GM18502 (cell line): Measurements from ENCODE around the gene NHSL2.
"Not testable (repeated sequence)": the region's sequence is repeated elsewhere in the genome, so short reads cannot be mapped to it uniquely, and the experiment has no call there.

ENCODE experiments used
- ATAC-seq: cut with Tn5 transposase; IDR thresholded peaks from one replicate; pipeline ENCODE4 v1.9.1; 2021; ENCODE audit warnings: mild to moderate bottlenecking; ENCODE audit not compliant: unreplicated experiment, poor library complexity

Gene NHSL2

DNA sequence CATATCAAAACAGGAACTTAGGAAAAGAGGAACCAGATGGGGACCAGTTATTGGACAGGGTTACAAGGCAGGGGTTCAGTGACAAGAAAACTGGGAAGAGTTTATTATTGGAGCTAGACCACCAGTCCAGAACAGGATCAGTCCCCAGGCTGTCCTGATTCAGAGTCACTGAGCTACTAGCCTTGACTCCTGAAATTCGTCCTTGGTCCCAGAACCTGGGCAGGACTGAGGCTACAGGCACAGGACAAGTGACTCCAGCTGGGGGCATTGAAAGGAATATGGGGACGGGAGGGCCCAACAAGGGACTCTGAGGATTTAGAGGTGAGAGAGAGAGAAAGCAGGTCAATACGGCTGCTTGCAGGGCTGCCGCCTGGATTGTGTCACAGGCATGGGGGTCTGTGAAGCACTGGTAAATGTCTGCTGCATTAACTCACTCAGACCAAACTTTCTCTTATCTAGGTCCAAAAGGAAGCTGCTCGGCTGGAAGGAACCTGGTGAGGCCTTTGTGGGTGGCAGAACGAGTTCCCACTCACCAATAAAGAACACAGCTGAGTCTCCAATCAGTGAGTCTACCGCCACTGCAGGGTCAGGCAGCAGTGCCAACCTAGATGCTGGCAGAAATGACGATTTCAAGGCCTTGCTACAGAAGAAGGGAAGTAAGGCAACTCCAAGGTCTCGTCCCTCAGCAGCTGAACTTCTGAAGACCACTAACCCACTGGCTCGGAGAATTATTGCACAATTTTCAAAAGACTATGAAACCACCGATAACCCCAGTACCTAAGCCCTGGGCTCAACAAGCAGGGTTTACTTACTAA is 232.4 kb downstream of the NHSL2 start:
- no peak for ATAC-seq

DNA sequence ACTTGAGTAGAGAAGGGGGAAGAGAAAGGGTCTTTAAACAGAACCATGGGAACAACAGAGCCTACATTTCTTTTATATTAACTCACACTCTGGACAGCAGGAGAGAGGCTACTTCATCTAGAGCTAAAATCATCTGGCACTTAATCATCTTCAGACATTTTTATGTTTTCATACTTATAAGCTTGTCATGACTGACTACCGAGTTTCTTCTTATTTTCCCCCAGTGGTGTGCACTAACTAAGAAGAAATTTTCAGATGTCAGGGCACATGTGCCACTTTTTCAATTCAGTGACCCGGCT is 232.9 kb downstream of the NHSL2 start:
- no peak for ATAC-seq

DNA sequence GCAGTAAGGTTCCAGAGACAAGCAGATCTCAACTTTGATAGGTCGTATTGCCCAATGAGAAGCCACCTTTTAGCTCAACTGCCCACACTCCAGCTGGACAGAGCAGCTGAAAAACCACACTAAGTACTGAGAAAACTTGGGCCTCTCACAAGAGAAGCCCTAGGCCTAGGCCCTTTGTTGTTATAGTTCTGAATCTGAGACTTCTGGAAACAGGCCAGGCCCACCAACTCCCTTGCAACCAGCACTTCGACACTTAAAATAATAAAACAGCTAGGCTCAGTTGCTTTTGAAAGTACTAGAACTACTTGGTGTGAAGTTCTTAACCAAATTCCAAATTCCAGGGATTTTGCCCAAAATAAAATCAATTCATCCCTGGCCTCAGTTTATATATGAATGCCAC is 234.5 kb downstream of the NHSL2 start:
- no peak for ATAC-seq

DNA sequence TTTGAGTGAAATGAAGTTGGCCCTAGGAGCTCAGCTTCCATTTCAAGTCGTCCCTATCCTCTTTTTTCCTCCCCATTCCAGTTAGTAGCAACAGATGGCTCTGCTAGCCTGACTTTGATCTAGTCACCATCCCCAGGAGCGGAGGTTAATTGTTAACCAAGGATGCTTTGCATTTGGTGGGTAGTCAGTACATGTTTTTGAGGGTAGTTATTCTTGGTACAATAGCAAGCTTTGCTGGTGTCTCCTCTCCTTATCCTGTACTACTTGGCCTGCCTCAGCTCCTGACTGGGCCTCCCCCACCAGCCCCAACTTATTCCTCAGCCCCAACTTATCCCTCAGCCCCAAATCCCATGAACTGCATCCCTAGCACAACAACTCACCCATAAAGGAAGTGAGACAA is 235.9 kb downstream of the NHSL2 start:
- no peak for ATAC-seq

DNA sequence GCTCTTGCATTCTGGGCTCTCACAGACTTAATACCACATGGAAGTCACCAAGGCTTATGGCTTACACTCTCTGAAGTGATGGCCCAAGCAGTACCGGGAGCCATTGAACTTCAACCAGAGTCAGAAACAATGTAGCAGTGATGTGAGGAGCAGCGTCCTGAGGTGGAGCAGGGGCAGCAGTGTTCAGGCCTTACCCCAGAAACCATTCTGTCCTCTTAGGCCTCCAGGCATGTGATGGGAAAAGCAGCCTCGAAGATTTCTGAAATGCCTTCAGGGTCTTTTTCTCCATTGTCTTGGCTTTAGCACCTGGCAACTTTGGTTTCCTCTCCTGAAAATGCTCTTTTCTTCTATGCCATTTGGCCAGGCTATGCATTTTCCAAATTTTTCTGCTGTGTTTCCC is 248.1 kb downstream of the NHSL2 start:
- ATAC-seq: no peak

DNA sequence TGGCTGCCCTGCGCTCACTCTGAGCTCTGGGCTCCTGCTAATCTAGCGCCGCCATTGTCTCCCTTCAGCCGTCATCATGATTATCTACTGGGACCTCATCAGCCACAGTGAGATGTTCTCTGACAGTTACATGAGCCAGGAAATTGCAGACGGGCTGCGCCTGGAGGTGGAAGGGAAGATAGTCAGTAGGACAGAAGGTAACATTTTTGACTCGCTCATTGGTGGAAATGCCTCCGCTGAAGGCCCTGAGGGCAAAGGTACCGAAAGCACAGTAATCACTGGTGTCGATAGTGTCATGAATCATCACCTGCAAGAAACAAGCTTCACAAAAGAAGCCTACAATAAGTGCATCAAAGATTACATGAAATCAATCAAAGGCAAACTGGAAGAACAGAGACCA is 249.1 kb downstream of the NHSL2 start:
- ATAC-seq: no peak

DNA sequence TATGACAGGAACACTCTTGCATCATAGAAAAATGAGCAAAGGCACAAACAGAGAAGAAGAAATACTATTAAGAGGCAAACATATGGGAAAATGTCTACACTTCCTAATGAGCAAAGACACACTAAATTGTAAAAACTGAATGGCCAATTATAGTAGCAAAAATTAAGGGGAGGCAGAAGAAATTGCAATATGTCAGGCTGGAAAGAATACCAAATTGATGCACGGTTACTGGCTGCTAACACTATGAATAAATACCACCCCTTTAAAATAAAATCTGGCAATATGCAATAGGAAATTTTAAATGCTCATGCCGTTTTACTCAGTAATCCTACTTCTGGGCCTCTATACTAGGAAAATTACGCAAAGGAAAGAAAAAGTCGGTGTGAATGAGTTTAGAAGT is 254.9 kb downstream of the NHSL2 start:
- no peak for ATAC-seq

DNA sequence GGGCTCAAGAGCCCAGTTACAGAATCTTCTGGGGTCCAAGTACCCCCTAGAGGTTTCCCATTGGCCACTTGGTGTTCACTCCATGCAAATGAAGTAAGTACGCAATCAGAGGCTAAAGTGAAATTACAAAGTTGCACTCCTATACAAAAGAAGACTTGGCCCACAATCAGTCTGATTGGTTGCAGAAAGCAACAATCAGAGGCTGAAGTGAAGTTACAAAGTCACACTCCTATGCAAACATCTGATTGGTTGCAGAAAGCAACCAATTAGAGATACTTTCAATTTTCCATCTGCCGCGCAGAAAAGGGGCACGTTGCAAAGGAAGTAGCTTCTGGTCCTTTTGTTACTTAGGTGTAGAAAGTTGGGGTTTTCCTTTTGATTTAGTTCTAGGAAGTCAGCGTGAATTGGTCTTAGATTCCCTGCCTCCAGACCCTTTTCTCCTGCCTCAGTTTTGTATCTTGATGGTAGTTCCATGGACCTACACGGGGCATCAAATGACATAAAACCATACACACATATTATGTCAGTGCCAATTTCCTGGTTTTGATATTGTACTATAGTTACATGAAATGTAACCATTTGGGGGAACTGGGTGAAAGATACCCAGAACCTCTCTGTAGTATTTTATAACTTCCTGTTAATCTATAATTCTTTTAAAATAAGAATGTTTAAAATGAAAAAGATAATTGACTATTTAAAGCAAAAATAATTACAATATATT is 258.5 kb downstream of the NHSL2 start:
- no peak for ATAC-seq

DNA sequence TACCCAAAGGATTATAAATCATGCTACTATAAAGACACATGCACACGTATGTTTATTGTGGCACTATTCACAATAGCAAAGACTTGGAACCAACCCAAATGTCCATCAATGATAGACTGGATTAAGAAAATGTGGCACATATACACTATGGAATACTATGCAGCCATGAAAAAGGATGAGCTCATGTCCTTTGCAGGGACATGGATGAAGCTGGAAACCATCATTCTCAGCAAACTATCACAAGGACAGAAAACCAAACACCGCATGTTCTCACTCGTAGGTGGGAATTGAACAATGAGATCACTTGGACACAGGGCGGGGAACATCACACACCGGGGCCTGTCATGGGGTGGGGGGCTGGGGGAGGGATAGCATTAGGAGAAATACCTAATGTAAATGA is 265.6 kb downstream of the NHSL2 start:
- not testable (repeated sequence) for ATAC-seq

DNA sequence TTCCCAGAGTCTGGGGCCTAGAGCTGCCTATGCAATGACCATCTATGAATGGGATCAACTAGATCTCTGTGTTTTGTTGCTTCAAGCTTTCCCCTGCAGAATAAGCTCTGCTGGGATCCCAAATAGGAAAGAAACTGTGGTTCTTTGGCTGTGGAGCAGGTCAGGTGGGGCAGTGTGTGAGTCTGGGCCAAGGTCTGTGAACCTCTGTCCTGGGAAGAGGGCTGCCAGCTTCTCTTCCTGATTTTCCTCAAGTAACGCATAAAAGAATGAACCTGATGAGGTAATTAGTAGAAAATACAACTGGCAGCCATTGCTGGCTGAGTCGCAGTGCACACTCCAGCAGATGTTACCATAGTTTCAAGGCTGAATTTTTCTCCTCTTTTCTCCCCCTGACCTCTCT is 266.3 kb downstream of the NHSL2 start:
- ATAC-seq: no peak

DNA sequence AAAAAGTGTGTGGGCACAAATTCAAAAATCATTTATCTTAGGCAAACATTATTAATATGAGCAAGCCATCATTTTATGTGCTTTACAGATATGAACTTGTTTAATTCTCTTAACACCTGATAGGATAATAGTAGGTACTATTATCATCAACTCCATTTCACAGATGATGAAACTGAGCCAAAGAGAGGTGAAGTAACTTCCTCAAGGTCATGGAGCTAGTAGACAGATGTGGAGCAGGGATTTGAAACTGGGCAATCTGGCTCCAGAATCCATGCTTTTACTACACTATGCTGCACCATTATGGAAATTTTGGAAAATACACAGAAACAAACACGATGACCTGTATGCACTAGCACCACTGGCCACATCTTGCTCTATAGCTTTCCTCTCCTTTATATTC is 269.9 kb downstream of the NHSL2 start:
- ATAC-seq: no peak

DNA sequence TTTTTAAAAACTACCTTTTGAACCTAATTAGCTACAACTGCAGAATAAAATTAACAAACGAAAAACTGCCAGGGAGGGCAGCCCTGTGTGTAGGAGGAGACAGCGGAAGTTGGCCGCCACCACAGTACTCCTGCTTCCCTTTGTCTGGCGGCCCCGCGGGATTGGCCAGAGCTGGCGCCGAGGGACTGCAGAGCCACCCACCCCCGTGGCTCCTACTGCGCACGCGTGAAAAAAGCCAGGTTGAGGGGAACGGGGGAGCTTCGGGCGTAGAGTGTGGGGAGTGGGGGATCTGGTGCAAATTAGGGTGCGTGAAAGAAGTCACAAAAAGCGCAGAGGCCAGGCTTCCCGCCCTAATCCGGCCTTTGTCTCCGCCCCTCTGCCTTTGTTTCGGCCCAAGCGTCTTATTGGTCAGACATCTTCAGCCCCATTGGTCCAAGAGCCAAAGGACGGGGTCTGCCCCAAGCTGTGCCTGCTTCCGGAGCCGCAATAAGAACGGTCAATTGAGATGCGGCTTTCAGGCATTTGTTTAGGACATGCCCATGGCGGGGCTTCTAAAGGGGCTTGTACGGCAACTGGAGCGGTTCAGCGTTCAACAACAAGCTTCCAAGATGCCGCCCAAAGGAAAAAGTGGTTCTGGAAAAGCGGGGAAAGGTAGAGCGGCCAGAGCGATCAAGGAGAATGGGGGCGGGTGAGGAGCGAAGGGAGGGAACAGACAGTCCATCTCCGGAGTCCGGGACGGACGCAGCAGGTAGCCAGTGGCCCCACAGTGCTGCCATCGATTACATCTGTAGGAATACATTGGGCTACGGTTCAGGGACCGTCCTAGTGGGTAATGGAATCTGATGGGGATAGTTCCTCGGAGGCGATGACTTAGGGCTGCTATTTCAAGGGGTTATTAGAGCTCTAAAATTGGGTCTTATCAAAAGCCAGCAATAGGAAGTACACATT is 270.8 kb downstream of the NHSL2 start, which contains the start of gene PIN4:
TSS of gene PIN4 (plus strand) at position 580 of the 948 bp plus-strand sequence. CDS start at position 609, 29 bp downstream.
- ATAC-seq: peak; percentile 96

DNA sequence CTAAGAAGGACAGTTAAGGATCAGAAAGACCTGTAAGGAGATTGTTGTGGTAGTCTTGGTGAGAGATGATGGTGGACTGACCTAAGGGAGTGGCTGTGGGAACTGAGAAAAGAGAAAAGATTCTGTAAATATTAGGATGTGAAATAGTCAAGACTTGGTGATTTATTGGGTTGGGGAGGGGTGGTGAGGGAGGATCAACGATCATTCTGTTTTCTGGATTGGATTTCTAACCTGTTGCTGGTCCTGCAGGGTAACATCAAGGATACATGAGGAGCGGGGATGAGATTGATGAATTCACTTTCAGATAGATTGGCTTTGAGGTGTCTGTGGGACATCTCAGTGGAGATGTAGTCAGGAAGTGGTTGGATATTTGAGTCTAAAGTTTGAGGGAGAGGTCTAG is 272.3 kb downstream of the NHSL2 start:
- no peak for ATAC-seq

DNA sequence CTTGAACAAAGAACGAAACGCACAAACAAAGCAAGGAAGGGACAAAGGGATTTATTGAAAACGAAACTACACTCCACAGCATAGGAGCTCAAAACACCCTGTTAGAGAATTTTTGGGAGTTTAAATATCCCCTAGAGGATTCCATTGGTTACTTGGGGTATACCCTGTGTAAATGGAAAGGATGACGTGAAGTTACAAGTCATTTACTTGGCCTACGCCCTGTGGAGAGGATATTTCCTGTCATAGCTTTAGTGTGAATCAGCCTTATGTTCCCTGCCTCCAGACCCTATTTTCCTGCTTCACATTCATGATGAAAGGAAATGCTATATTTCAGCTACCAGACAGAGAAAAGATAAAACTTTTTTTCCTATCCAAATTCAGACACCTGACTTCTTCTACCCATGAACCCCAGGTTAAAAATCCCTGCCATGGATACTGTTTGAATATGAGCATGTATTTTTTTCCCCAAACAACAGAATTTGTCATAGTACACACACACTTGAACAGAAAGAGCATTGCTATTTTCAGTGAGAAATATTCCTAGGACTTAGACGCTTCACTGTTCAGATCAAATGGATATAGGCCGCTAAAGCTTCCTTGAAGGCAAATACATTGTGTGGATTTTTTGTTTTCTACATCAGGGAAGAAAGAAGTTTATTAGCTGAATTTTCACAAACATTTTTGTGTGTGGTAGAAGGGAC is 291.3 kb downstream of the NHSL2 start:
- ATAC-seq: no peak
